Panc1 (cell line): Measurements from ENCODE around the gene C19orf33. TPM values are rescaled to one million over a fixed set of nuclear protein-coding genes. Genes with fewer than 3 reads are reported as not detected.
A peak's percentile ranks its signal among the peaks of the same experiment; 100 is the strongest.
"Not testable (repeated sequence)": the region's sequence is repeated elsewhere in the genome, so short reads cannot be mapped to it uniquely, and the experiment has no call there.

Experiments
- ATAC-seq: fragments of 200-7000 bp; cut with Tn5 transposase; 2 replicates; pipeline ENCODE4 v1.9.1; 2020; ENCODE audit warnings: mild to moderate bottlenecking, moderate library complexity
- Bru-seq: library from RNA; stranded (reverse); fragments of 400-500 nt; gene quantifications from one replicate; lab custom pipeline; 2021; lab: Mats Ljungman, UMichigan
- BruChase-seq, 2 experiments: library from RNA; stranded (reverse); fragments of 400-500 nt; gene quantifications; one replicate each; lab custom pipeline; 2021; lab: Mats Ljungman, UMichigan
- BruUV-seq: library from RNA; stranded (reverse); fragments of 400-500 nt; replicated peaks from 2 replicates; lab custom pipeline; 2021; lab: Mats Ljungman, UMichigan
- CTCF ChIA-PET: fragments of 300-600 bp; sonication (Branson Sonifier 250); formaldehyde crosslinking; loops from one replicate; lab custom pipeline; 2022; ENCODE audit warnings: antibody characterized with exemption; lab: Charles Lee
- POLR2A ChIA-PET: fragments of 300-600 bp; sonication (Branson Sonifier 250); formaldehyde crosslinking; loops from one replicate; lab custom pipeline; 2022; ENCODE audit warnings: antibody characterized with exemption; lab: Charles Lee
- DNase-seq: peaks from one replicate; pipeline ENCODE4 v3.0.0-alpha.2; 2010; ENCODE audit warnings: low read depth, low spot score
- H3K27ac ChIP-seq: 2 replicates; pipeline ENCODE4 v1.5.1; 2011; ENCODE audit warnings: mild to moderate bottlenecking, low read length, inconsistent platforms
- H3K27me3 ChIP-seq: fragments of 200-500 bp; sonication (Bioruptor generic); 2 replicates; pipeline ENCODE4 v1.6.0; 2014; ENCODE audit warnings: low read length, inconsistent platforms; ENCODE audit not compliant: control insufficient read depth, insufficient read depth
- H3K36me3 ChIP-seq: fragments of 200-500 bp; sonication (Bioruptor generic); 2 replicates; pipeline ENCODE4 v1.5.1; 2014; ENCODE audit warnings: inconsistent platforms, mild to moderate bottlenecking, low read length, moderate library complexity; ENCODE audit not compliant: control insufficient read depth, insufficient read depth
- H3K4me1 ChIP-seq: 2 replicates; pipeline ENCODE4 v1.5.1; 2011; ENCODE audit warnings: inconsistent platforms, mild to moderate bottlenecking, low read length, moderate library complexity; ENCODE audit not compliant: control insufficient read depth, insufficient read depth
- H3K4me3 ChIP-seq, 2 experiments: 2 replicates each; pipeline ENCODE4 v1.5.1; 2011 to 2012; ENCODE audit warnings: low read depth in 2 of 2, low read length in 2 of 2, mild to moderate bottlenecking in 2 of 2, inconsistent platforms in 1 of 2, moderate library complexity in 1 of 2
- H3K9me3 ChIP-seq: fragments of 200-500 bp; sonication (Bioruptor generic); 2 replicates; pipeline ENCODE4 v1.5.1; 2014; ENCODE audit warnings: low read depth, mild to moderate bottlenecking, inconsistent platforms, low read length, moderate library complexity; ENCODE audit not compliant: control insufficient read depth, insufficient read depth
- CTCF ChIP-seq: fragments of 450-650 bp; IDR thresholded peaks from 2 replicates; pipeline ENCODE4 v1.5.1; 2017; ENCODE audit warnings: mild to moderate bottlenecking
- POLR2AphosphoS5 ChIP-seq: IDR thresholded peaks from 2 replicates; pipeline ENCODE4 v1.6.1; 2012; ENCODE audit warnings: mild to moderate bottlenecking, low read depth, low read length, moderate library complexity
- REST ChIP-seq, 2 experiments: IDR thresholded peaks; 2 replicates each; pipeline ENCODE4 v1.6.1; 2011 to 2012; ENCODE audit warnings: low read depth in 2 of 2, control low read depth in 1 of 2, low read length in 1 of 2, mild to moderate bottlenecking in 1 of 2, moderate library complexity in 1 of 2; ENCODE audit not compliant: insufficient read depth in 1 of 2
- SIN3A ChIP-seq: IDR thresholded peaks from 2 replicates; pipeline ENCODE4 v1.6.1; 2012; ENCODE audit warnings: low read depth, mild to moderate bottlenecking, low read length, moderate library complexity, borderline replicate concordance; ENCODE audit not compliant: insufficient read depth
- TCF7L2 ChIP-seq: IDR thresholded peaks from 2 replicates; pipeline ENCODE4 v1.6.1; 2011; ENCODE audit warnings: mild to moderate bottlenecking, low read depth, low read length, inconsistent platforms
- in situ Hi-C: cut with HindIII; loops from 2 replicates; pipeline ENCODE4 v1.10.0; 2016; ENCODE audit warnings: low sequenced_read_pairs, low pct_unique_long_range_greater_than_20kb
- intact Hi-C: fragments of 100-400 bp; cut with micrococcal nuclease; formaldehyde crosslinking; loops from one replicate; pipeline ENCODE4 v1.10.0; 2022; ENCODE audit not compliant: unreplicated experiment
- long read RNA-seq: library from polyadenylated mRNA; unstranded; transcript quantifications from one replicate; pipeline ENCODE4 v2.0.0, GENCODE V29; 2021; ENCODE audit not compliant: unreplicated experiment
- polyA plus RNA-seq: library from polyadenylated mRNA; unstranded; fragments of >200 nt; gene quantifications from one replicate; pipeline ENCODE4 v1.2.1, GENCODE V29; 2012; ENCODE audit warnings: missing spikeins; ENCODE audit not compliant: insufficient read length
- total RNA-seq: library from RNA; stranded (reverse); gene quantifications from one replicate; pipeline ENCODE4 v1.2.1, GENCODE V29; 2021; ENCODE audit not compliant: unreplicated experiment

C19orf33 gene
- 201 TPM for total RNA-seq
- 306 TPM for polyA plus RNA-seq
- Bru-seq, nascent RNA, result percentile 96 among the genes with signal in this experiment
- BruChase-seq, experiment 1, labeled RNA remaining after a 2-hour chase, result percentile 93 among the genes with signal in this experiment
- BruChase-seq, experiment 2, labeled RNA remaining after a 6-hour chase, result percentile 93 among the genes with signal in this experiment
- long read RNA-seq, transcript C19orf33-202 (4 exons, 520 nt), result minor isoform, 13 of 146 reads
- long read RNA-seq, transcript C19orf33-203 (3 exons, 462 nt), result minor isoform, 19 of 146 reads
- long read RNA-seq, transcript C19orf33-204 (3 exons, 502 nt), result minor isoform, 7 of 146 reads
- long read RNA-seq, transcript C19orf33-201 (4 exons, 467 nt), result major isoform, 40 of 146 reads
- long read RNA-seq, partial matches to known transcripts, result 67 of 146 reads
- long read RNA-seq, other reads (novel, unspliced or antisense), result 0 of 146 reads

GRCh38 chr19:38303517-38304351, at the start of gene C19orf33:
C19orf33 (plus strand) TSS chr19:38304251; CDS start chr19:38304262, 11 bp downstream.
- BruUV-seq, result no TSS peak
- Histone ChIP-seq H3K4me1 (peaks cover 61% of the 10 kb centered on the region), H3K36me3 (no peaks in the 10 kb centered on the region; the same call in 1 of the 2 replicates), H3K4me3 (peak within 1 kb of the TSS; percentile 71 to 88), H3K27me3 (no peaks in the 10 kb centered on the region), H3K27ac (peak within 1 kb of the TSS; percentile 90), H3K9me3 (no peaks in the 10 kb centered on the region)
- in situ Hi-C loops (no loop called here), intact Hi-C loops (no loop called here)
- ChIA-PET CTCF (interaction anchor here (1.1 kb wide), 1 partner anchor 37 kb away, joined by 3 read pairs; no protein-coding TSS in a partner anchor), POLR2A (interaction anchor here (0.6 to 1.4 kb wide), 5 partner anchors 33 to 1617 kb away, joined by 3 to 13 read pairs (median 8); no protein-coding TSS in a partner anchor)
- DNase-seq (peak; percentile 86), ATAC-seq (peak; percentile 57)
- TF ChIP-seq REST (IDR thresholded peaks at IDR 0.05; ENCODE audit: insufficient read depth in 1 of 2, low read depth in 2 of 2, low read length in 1 of 2) (no peak), POLR2AphosphoS5 (peak; percentile 95), SIN3A (0 out of 2 replicates have a peak, but pooled peaks have one; percentile 51)

- peak; percentile 47 for ATAC-seq
- DNase-seq, result no peak
- no peaks in the 10 kb centered on the region for H3K36me3 ChIP-seq
- H3K4me3 ChIP-seq, result peak overlapping the region; percentile 60 to 78
- TSS peak; percentile 86 for BruUV-seq
- H3K4me1 ChIP-seq, result peaks cover 44% of the 10 kb centered on the region
- intact Hi-C loops (no loop called here), in situ Hi-C loops (no loop called here)
- ChIA-PET CTCF (interaction anchor here (0.6 to 1.2 kb wide), 6 partner anchors 9 to 172 kb away, joined by 3 to 8 read pairs (median 4); partner anchors contain the start of gene CATSPERG), POLR2A (interaction anchor here (0.6 kb wide), 2 partner anchors 50 to 60 kb away, joined by 7 to 8 read pairs; no protein-coding TSS in a partner anchor)
- TF ChIP-seq REST (IDR thresholded peaks at IDR 0.05; ENCODE audit: insufficient read depth in 1 of 2, low read depth in 2 of 2, low read length in 1 of 2), result no peak
- no peak for TF ChIP-seq TCF7L2
- no peak for TF ChIP-seq SIN3A
- no peak for TF ChIP-seq CTCF
- TF ChIP-seq POLR2AphosphoS5, result no peak
- peak overlapping the region; percentile 90 for H3K27ac ChIP-seq
- H3K9me3 ChIP-seq, result no peaks in the 10 kb centered on the region
- no peaks in the 10 kb centered on the region for H3K27me3 ChIP-seq
Measured at GRCh38 chr19:38255383-38256014, 48.6 kb upstream of the C19orf33 start.

- DNase-seq, BruUV-seq, H3K9me3 ChIP-seq, H3K27ac ChIP-seq, in situ Hi-C loops, H3K27me3 ChIP-seq, H3K36me3 ChIP-seq, intact Hi-C loops, H3K4me3 ChIP-seq, ATAC-seq: not testable (repeated sequence)
- CTCF ChIA-PET, result interaction anchor here (0.6 kb wide), 1 partner anchor 70 kb away, joined by 4 read pairs; no protein-coding TSS in a partner anchor
- H3K4me1 ChIP-seq, result peaks cover 16% of the 10 kb centered on the region
- POLR2A ChIA-PET, result interaction anchor here (0.6 kb wide), 1 partner anchor 16 kb away, joined by 4 read pairs; no protein-coding TSS in a partner anchor
Measured at GRCh38 chr19:38261942-38262341, 42.1 kb upstream of the C19orf33 start.
